ENCODE data around the gene UPK2.

Gene UPK2

DNA sequence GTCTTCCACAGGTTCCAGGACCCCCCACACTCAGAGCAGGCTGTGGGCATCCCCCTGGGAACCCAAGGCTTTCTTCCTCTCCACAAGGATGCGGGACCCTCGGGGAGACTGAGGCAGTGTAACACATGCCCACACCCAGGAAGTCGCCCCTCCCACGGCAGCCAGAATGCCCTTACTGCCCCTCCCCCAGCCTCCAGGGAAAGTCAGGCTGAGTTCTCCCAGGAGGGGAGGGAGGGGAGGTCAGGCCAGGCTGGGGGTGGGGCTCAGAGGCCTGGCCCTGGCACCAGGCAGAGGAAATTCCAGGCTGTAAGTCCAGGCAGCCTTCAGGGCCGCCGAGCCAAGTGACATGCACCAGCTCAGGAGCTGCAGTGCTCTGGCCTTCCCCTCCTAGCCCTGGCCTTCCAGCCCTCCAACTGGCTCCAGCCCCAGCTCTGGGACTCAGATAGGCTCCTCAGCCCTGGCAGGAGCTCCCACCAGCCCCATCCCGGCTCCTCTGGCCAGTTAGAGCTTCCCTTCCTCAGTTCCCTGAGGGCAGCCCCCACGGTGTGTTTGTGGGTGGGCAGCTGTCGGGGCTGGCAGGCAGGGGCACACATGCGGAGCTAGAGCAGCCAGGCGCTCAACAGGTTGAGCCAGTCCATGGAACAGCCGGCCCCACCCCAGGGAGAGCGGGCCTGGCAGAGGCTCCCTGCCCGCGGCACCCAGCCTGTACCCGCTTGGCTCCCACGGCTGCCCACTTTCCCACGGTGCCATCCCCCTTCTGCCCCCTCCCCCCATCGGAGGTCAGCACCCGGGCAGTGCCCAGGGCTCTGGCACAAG, 34.0 kb upstream of the UPK2 start:
- H3K27me3 ChIP-seq (ENCODE audit: insufficient read depth, low read depth, severe bottlenecking), result no peaks in the 10 kb centered on the region
- no peak overlapping the region for H3K4me3 ChIP-seq (ENCODE audit: low read depth, low read length)
- H3K27ac ChIP-seq, result 0 out of 2 replicates have a peak overlapping the region, but pooled peaks have one; percentile 25
- H3K36me3 ChIP-seq, result no peaks in the 10 kb centered on the region
- H3K9me3 ChIP-seq (ENCODE audit: severe bottlenecking), result no peaks in the 10 kb centered on the region
- TF ChIP-seq, protein P1, sequence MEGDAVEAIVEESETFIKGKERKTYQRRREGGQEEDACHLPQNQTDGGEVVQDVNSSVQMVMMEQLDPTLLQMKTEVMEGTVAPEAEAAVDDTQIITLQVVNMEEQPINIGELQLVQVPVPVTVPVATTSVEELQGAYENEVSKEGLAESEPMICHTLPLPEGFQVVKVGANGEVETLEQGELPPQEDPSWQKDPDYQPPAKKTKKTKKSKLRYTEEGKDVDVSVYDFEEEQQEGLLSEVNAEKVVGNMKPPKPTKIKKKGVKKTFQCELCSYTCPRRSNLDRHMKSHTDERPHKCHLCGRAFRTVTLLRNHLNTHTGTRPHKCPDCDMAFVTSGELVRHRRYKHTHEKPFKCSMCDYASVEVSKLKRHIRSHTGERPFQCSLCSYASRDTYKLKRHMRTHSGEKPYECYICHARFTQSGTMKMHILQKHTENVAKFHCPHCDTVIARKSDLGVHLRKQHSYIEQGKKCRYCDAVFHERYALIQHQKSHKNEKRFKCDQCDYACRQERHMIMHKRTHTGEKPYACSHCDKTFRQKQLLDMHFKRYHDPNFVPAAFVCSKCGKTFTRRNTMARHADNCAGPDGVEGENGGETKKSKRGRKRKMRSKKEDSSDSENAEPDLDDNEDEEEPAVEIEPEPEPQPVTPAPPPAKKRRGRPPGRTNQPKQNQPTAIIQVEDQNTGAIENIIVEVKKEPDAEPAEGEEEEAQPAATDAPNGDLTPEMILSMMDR (IDR thresholded peaks at IDR 0.05; ENCODE audit: low read depth, low read length), result no peak
- DNase-seq, result peak; percentile 72

- Histone ChIP-seq H3K27ac (no peak overlapping the region), H3K27me3 (ENCODE audit: insufficient read depth, low read depth, severe bottlenecking) (no peaks in the 10 kb centered on the region), H3K36me3 (no peaks in the 10 kb centered on the region), H3K9me3 (ENCODE audit: severe bottlenecking) (no peaks in the 10 kb centered on the region), H3K4me3 (ENCODE audit: low read depth, low read length) (no peak overlapping the region)
- TF ChIP-seq, protein P1 (IDR thresholded peaks at IDR 0.05; ENCODE audit: low read depth, low read length), result no peak
- no peak for DNase-seq
Observed at GRCh38 chr11:118922745-118923627, 33.1 kb upstream of the UPK2 start.

GRCh38 chr11:118923721-118924587, 32.1 kb upstream of the UPK2 start:
- Histone ChIP-seq H3K9me3 (ENCODE audit: severe bottlenecking) (no peaks in the 10 kb centered on the region), H3K36me3 (no peaks in the 10 kb centered on the region), H3K27me3 (ENCODE audit: insufficient read depth, low read depth, severe bottlenecking) (no peaks in the 10 kb centered on the region), H3K4me3 (ENCODE audit: low read depth, low read length) (peak overlapping the region; percentile 76), H3K27ac (no peak overlapping the region)
- TF ChIP-seq, protein P1 (IDR thresholded peaks at IDR 0.05; ENCODE audit: low read depth, low read length), result no peak
- no peak for DNase-seq

DNA sequence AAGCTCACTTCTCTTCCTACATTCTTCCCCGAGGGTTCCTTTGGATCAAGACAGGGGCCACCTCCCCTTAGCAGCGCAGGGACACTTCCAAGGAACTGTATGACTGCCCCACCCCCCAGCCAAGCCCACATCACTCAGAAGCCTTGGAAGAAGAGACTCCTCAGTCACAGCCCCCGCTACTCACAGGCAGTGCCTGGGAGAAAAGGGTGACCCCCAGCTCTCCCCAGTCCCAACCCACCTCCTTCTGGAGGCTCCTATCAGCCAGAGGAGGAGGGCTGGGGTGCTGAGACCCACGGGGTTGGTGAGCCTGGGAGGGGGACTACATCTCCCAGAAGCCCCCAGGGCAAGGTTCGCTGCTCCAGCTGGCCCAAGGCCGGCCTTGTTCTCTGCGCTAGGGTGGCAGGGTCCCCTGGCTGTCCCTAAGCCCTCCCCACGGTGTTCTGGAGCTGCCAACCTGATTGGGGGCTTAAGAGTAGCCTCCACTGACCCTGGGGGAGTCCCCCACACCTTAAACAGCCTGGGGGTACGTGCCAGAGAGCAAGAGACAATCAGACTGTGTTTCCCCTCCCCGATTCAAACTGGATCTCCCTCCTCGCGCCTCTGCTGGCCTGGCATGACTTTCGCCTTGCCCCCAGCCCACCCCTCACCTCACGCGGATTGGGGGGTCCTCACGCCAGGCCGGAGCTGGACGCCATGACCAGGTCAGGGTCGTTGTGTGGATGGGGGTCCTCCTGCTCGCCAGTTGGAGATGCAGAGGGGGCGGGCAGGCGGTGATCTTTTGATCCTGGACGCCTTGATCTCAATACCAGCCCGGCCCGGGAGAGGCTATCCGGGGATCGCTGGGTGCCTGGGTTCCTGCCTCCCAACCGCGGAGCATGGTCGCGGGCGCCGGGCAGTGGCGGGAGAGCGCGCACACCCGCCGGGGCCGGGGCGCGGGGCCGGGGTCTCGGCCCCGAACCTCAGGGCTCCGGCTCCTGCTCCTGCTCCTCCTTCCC, 31.2 kb upstream of the UPK2 start:
- Histone ChIP-seq H3K4me3 (ENCODE audit: low read depth, low read length) (peak overlapping the region; percentile 76), H3K36me3 (no peaks in the 10 kb centered on the region), H3K27ac (peak overlapping the region; percentile 3; the same call in 1 of the 2 replicates), H3K9me3 (ENCODE audit: severe bottlenecking) (no peaks in the 10 kb centered on the region), H3K27me3 (ENCODE audit: insufficient read depth, low read depth, severe bottlenecking) (no peaks in the 10 kb centered on the region)
- TF ChIP-seq, protein P1 (IDR thresholded peaks at IDR 0.05; ENCODE audit: low read depth, low read length), result 0 out of 2 replicates have a peak, but pooled peaks have one; percentile 1
- peak; percentile 59 for DNase-seq

Measured in WERI-Rb-1 (cell line).